H1 (cell line): ENCODE measurements around the gene SEMA3B. TPM values are rescaled to one million over a fixed set of nuclear protein-coding genes. Genes with fewer than 3 reads are reported as not detected.

Experiments
- CTBP2 ChIP-seq: IDR thresholded peaks from 2 replicates; pipeline ENCODE4 v1.7.0; 2011; ENCODE audit warnings: borderline replicate concordance, mild to moderate bottlenecking, moderate library complexity, mixed read lengths, low read length; ENCODE audit not compliant: insufficient read depth, insufficient read length
- FOSL1 ChIP-seq: IDR thresholded peaks from 2 replicates; pipeline ENCODE4 v1.6.1; 2011; ENCODE audit warnings: mild to moderate bottlenecking, low read depth, low read length, moderate library complexity; ENCODE audit not compliant: insufficient read depth
- GABPA ChIP-seq: IDR thresholded peaks from 2 replicates; pipeline ENCODE4 v1.6.1; 2011; ENCODE audit warnings: mild to moderate bottlenecking, low read length, moderate library complexity, borderline replicate concordance; ENCODE audit not compliant: insufficient read depth
- SIRT6 ChIP-seq: IDR thresholded peaks from one replicate; pipeline ENCODE4 v1.7.1; 2012; ENCODE audit warnings: low read length, inconsistent platforms
- SUZ12 ChIP-seq: fragments of 200-600 bp; sonication (generic); IDR thresholded peaks from 2 replicates; pipeline ENCODE4 v1.6.1; 2012; ENCODE audit warnings: mild to moderate bottlenecking, inconsistent platforms, low read length, moderate library complexity, mixed read lengths
- polyA plus RNA-seq, 7 experiments: library from polyadenylated mRNA; depleted of rRNA in 3 of 7; stranded (reverse) in 5 of 7; unstranded in 2 of 7; fragments of >200 nt in 5 of 7; fragments of 200-250 nt in 2 of 7; gene quantifications; 1 replicate in 5 of 7; 2 replicates in 1 of 7; 4 replicates in 1 of 7; pipeline versions ENCODE4 v1.2.1 to v1.2.3, GENCODE V29; 2011 to 2013; ENCODE audit warnings: missing spikeins in 2 of 7, mixed read lengths in 2 of 7
- total RNA-seq: library from RNA; stranded (reverse); fragmentation: NEBNext Ultra II Directional; extraction: Animal tissue kit (Norgen Biotek cat#: 25700); gene quantifications from 2 replicates; pipeline ENCODE4 v1.2.1, GENCODE V29; 2021

Gene SEMA3B
- total and polyA plus RNA-seq, 2 of the 8 experiments (the other 6 are each of a cell fraction or from before 2014, with no cell fraction given) = 3.0 to 4.7 TPM

DNA sequence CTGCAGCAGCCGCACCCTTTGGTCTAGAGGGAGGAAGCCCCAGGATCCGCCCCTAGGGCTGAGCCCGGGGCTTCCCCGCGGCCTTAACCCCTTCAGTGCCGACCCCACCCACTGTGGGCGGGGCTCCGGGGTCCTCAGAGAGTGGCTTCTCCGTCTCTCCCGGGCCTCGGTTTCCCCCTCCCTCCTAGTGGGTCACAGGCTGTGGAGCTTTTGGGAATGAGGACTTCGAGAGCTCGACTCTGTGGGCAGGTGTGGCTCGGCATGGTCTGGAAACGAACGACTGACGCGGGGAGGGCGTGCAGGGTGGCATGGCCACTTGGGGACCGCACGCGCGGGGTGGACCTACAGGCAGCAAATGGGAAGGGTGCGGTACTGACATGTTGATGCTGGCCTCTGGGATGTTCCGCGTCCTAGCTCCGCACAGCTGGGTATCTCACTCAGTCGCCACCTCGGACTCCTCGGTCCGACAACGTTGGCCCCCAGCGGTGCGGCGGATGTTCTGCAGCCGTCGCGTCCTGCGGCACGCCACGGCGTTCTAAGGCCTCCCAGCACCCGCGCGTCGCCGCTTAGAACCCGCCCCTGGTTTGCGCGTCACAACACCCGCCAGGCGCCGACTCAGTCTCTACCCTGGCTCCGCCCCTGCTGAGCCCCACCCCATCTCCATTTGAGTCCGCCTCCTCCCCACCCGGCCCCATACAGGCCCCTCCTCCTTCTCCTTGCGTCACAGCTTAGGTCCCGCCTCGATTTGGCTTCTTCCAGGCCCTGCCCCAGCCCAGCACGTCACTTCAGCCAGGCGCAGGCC lies 30.1 kb downstream of the SEMA3B start, which contains the start of the genes HYAL3 and NAA80 (continued):
- no peak for TF ChIP-seq FOSL1
- no peak for TF ChIP-seq SUZ12
- no peak for TF ChIP-seq CTBP2
- no peak for TF ChIP-seq SIRT6
- no peak for TF ChIP-seq GABPA
- TF ChIP-seq, all 59 proteins: peak for 18
